ENCODE results near the gene GPC4. TPM values are rescaled to one million over a fixed set of nuclear protein-coding genes. Genes with fewer than 3 reads are reported as not detected.

Gene GPC4
- total and polyA plus RNA-seq, 7 donors, result 7.3 to 22.0 (median 12.3) TPM

DNA sequence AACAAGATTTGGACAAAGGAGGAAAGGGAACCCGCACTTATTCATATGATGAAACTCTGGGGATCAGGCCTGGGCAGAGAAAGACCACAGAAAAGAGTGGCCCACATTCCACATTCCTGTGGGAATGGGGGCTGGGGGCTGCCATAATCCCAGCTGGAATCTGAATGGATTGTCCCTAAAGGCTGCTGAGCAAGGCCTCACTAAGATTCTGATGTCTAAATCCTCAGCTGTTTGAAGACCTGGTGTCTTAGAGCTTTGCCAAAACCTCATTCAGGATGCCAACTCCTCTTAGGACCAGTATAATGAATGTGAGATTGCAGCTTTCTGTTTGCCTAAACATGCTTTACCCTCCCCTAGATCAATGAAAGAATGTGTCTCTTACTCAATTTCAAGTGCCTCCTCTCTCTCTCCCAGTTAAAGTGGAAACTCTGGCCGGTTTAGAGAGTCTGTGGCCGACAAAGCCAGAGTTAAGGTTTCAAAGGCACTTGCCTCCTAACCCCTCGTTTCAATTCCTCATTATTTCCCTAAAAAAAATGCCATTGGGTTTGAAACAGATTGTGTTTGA is 33.3 kb upstream of the GPC4 start:
- intact Hi-C loops (cut with DNase I), result no loop called here

DNA sequence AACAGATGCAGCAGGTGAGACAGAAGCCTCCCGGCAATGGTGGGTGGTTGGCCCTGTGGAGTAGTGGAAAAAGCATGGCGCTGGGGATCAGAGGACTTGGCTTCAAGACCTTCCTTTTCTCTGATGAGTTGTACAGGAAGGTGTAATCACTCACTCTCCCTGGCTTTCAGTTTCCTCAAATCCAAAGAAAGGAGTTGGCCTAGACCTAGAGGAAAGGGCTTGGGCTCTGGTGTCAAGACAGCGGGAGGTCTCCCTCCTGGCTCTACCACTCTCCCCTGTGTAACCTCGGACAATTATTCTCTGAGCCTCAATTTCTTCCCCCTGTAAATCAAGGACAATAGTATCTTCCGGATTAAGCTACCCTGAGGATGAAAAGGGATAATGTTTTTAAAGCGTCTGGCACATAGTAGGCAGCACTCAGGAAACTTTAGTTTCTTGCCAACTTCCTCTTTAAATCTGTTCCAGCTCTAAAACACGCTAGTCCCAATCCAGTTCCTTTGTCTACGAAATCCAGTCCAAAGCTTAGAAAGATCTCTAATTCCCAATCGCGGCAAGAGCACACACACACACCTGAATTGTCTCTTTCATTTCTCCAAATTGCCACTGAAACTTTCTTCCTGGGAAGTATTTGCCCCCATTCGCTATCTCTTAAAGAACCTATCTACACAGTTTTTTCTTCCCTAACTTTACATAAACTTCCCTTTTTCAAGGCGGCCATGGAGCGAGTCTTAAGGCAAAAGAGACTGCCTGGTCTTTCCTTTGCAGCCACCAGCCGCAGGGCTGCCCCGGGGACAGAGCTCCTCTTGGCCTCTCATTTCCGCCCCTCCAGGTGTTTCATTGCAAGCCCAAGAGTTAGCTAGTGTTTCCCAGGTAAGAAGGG is 29.9 kb upstream of the GPC4 start:
- 11 to 19% (median 12%) methylated on average over 16 of the region's 16 CpGs for WGBS, 3 donors
- TF ChIP-seq, protein P1, sequence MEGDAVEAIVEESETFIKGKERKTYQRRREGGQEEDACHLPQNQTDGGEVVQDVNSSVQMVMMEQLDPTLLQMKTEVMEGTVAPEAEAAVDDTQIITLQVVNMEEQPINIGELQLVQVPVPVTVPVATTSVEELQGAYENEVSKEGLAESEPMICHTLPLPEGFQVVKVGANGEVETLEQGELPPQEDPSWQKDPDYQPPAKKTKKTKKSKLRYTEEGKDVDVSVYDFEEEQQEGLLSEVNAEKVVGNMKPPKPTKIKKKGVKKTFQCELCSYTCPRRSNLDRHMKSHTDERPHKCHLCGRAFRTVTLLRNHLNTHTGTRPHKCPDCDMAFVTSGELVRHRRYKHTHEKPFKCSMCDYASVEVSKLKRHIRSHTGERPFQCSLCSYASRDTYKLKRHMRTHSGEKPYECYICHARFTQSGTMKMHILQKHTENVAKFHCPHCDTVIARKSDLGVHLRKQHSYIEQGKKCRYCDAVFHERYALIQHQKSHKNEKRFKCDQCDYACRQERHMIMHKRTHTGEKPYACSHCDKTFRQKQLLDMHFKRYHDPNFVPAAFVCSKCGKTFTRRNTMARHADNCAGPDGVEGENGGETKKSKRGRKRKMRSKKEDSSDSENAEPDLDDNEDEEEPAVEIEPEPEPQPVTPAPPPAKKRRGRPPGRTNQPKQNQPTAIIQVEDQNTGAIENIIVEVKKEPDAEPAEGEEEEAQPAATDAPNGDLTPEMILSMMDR (IDR thresholded peaks at IDR 0.05), result no peak
- H3K36me3 ChIP-seq (ENCODE audit: insufficient read depth in 1 of 2, low read depth in 1 of 2), result no peaks in the 10 kb centered on the region
- H3K27me3 ChIP-seq (ENCODE audit: insufficient read depth in 3 of 3, low read length in 2 of 3), result no peaks in the 10 kb centered on the region
- H3K27ac ChIP-seq, result no peak overlapping the region
- no peaks in the 10 kb centered on the region for H3K9me3 ChIP-seq
- DNase-seq (no peak), ATAC-seq (peak in 1 of 4 donors; percentile 55)
- peak overlapping the region; percentile 65 for H3K4me3 ChIP-seq
- intact Hi-C loops (cut with DNase I), result no loop called here
- no peaks in the 10 kb centered on the region for H3K4me1 ChIP-seq

More for the DNA sequence above, 33.3 kb upstream of the GPC4 start:
- WGBS, 3 donors, result 47 to 75% (median 61%) methylated on average over 4 of the region's 4 CpGs
- Histone ChIP-seq H3K27ac (no peak overlapping the region), H3K36me3 (ENCODE audit: insufficient read depth in 1 of 2, low read depth in 1 of 2) (no peaks in the 10 kb centered on the region), H3K27me3 (ENCODE audit: insufficient read depth in 3 of 3, low read length in 2 of 3) (no peaks in the 10 kb centered on the region), H3K4me1 (no peaks in the 10 kb centered on the region), H3K9me3 (no peaks in the 10 kb centered on the region), H3K4me3 (no peak overlapping the region)
- TF ChIP-seq, protein P1 (IDR thresholded peaks at IDR 0.05), result no peak
- DNase-seq (no peak), ATAC-seq (no peak)

DNA sequence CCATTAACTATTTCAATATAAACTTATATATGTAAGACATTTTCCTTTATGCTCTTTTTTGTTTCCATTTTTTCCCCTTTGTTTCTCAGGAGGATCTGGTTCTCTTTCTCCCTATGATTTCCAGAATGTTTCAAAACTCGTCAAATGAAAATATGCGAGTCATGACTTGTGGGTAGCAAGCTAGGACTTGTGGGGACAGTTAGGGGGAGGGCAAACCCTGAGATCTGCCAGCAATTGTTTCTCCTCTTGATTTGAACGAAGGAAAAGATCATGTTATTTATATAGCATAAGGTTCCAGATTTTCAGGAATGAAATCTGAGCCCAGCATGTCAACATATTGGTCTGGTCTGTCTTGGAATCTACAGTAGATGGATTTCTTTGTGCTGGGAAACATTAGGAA is 28.9 kb upstream of the GPC4 start:
- TF ChIP-seq, protein P1 (IDR thresholded peaks at IDR 0.05), result no peak

DNA sequence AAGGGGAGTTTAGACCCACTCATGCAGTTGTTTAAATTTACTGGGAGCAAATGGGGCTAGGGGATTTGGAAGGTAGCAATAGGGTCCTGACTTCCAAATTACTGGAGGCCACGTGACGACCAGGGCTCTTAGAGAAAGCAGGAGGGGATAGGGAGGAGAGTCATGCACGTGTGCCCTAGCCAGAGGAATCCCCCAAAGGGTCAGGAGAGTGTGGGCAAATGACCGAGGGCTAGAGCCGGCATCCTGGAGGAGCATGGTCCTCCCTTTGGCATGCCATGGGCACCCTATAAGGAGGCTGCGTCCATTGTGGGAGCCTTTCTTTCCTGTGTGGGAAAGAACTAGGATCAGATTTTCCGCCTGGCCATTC is 25.5 kb upstream of the GPC4 start:
- no peaks in the 10 kb centered on the region for H3K36me3 ChIP-seq (ENCODE audit: insufficient read depth in 1 of 2, low read depth in 1 of 2)
- no peaks in the 10 kb centered on the region for H3K9me3 ChIP-seq
- no peak overlapping the region for H3K27ac ChIP-seq
- DNase-seq, result no peak
- no peak overlapping the region for H3K4me3 ChIP-seq
- no peaks in the 10 kb centered on the region for H3K27me3 ChIP-seq (ENCODE audit: insufficient read depth in 3 of 3, low read length in 2 of 3)
- 64 to 87% (median 83%) methylated on average over 6 to 7 of the region's 7 CpGs for WGBS, 3 donors
- TF ChIP-seq, protein P1 (IDR thresholded peaks at IDR 0.05), result no peak
- no peak for ATAC-seq
- intact Hi-C loops (cut with DNase I), result no loop called here
- no peaks in the 10 kb centered on the region for H3K4me1 ChIP-seq

More for the DNA sequence above, 28.9 kb upstream of the GPC4 start:
- H3K27ac ChIP-seq, result no peak overlapping the region
- ATAC-seq, result no peak
- intact Hi-C loops (cut with DNase I), result no loop called here
- no peaks in the 10 kb centered on the region for H3K36me3 ChIP-seq (ENCODE audit: insufficient read depth in 1 of 2, low read depth in 1 of 2)
- H3K9me3 ChIP-seq, result no peaks in the 10 kb centered on the region
- H3K4me1 ChIP-seq, result no peaks in the 10 kb centered on the region
- 55 to 76% (median 73%) methylated on average over 3 of the region's 3 CpGs for WGBS, 3 donors
- no peak overlapping the region for H3K4me3 ChIP-seq
- H3K27me3 ChIP-seq (ENCODE audit: insufficient read depth in 3 of 3, low read length in 2 of 3), result no peaks in the 10 kb centered on the region
- no peak for DNase-seq

Data from psoas muscle (tissue), 8 donors.